HepG2 (cell line): ENCODE measurements around the gene MEF2D.

Experiments
- CBX2 ChIP-seq, 2 experiments: fragments of 200-600 bp in 1 of 2; sonication (generic); formaldehyde crosslinking in 1 of 2; IDR thresholded peaks; 2 replicates each; pipeline versions ENCODE4 v1.7.0 to v1.8.1; 2018 to 2022; ENCODE audit warnings: low read depth in 2 of 2, low read length in 1 of 2, mild to moderate bottlenecking in 1 of 2, missing genetic modification reagents in 1 of 2
- CTCF ChIP-seq: sonication (generic); formaldehyde crosslinking; IDR thresholded peaks from 2 replicates; pipeline ENCODE4 v1.5.0; 2020; ENCODE audit warnings: mild to moderate bottlenecking, missing genetic modification reagents, moderate library complexity
- E2F1 ChIP-seq: sonication (generic); formaldehyde crosslinking; IDR thresholded peaks from 2 replicates; pipeline ENCODE4 v1.5.0; 2020; ENCODE audit warnings: missing genetic modification reagents
- ERF ChIP-seq: IDR thresholded peaks from 2 replicates; pipeline ENCODE4 v1.6.1; 2018; ENCODE audit warnings: missing biosample characterization, missing genetic modification reagents
- NR2F6 ChIP-seq, 2 experiments: IDR thresholded peaks; 2 replicates each; pipeline ENCODE4 v1.6.1; 2016; ENCODE audit warnings: antibody characterized with exemption in 1 of 2, mild to moderate bottlenecking in 1 of 2
- POLR2AphosphoS2 ChIP-seq: IDR thresholded peaks from 2 replicates; pipeline ENCODE4 v1.6.1; 2011; ENCODE audit warnings: low read depth, low read length, improper control_type of control experiment
- POLR2AphosphoS5 ChIP-seq: IDR thresholded peaks from 2 replicates; pipeline ENCODE4 v1.6.1; 2012; ENCODE audit warnings: low read depth, low read length
- ZKSCAN1 ChIP-seq: fragments of 150-350 bp; IDR thresholded peaks from 2 replicates; pipeline ENCODE4 v1.6.1; 2014; ENCODE audit warnings: low read length
- ZNF274 ChIP-seq: sonication (generic); formaldehyde crosslinking; IDR thresholded peaks from 2 replicates; pipeline ENCODE4 v1.5.1; 2020; ENCODE audit warnings: mild to moderate bottlenecking, missing genetic modification reagents
- TF ChIP-seq, protein P1 (sequence below): sonication (generic); formaldehyde crosslinking; IDR thresholded peaks from 2 replicates; pipeline ENCODE4; 2020; ENCODE audit warnings: missing genetic modification reagents, mild to moderate bottlenecking, borderline replicate concordance

DNA sequence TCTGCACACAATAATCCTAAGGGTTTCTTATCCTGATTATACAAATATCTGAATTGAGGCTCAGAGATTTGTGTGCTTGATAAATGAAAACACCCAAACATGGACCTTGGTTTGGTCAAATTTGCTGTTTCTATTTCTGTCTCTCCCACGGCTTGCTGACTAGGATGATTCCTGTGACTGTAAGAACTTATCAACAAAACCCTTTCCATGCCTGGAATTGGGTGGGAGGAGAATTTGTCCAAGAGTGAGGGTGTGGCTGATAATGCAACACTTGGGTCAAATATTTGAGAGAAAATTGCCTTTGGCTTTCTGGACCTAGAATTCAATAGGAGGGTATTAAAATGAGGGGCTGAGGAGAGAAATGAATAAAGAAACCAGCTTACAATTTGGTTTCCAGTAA, 83.6 kb downstream of the MEF2D start:
- TF ChIP-seq NR2F6 (IDR thresholded peaks at IDR 0.05) = no peak
- TF ChIP-seq NR2F6 (CRISPR knock-in tag; IDR thresholded peaks at IDR 0.05) = no peak
- no peak for TF ChIP-seq CTCF (CRISPR knock-in tag)
- TF ChIP-seq ERF (CRISPR knock-in tag) = no peak
- no peak for TF ChIP-seq E2F1 (CRISPR knock-in tag)
- no peak for TF ChIP-seq POLR2AphosphoS2
- no peak for TF ChIP-seq POLR2AphosphoS5
- TF ChIP-seq, protein P1, sequence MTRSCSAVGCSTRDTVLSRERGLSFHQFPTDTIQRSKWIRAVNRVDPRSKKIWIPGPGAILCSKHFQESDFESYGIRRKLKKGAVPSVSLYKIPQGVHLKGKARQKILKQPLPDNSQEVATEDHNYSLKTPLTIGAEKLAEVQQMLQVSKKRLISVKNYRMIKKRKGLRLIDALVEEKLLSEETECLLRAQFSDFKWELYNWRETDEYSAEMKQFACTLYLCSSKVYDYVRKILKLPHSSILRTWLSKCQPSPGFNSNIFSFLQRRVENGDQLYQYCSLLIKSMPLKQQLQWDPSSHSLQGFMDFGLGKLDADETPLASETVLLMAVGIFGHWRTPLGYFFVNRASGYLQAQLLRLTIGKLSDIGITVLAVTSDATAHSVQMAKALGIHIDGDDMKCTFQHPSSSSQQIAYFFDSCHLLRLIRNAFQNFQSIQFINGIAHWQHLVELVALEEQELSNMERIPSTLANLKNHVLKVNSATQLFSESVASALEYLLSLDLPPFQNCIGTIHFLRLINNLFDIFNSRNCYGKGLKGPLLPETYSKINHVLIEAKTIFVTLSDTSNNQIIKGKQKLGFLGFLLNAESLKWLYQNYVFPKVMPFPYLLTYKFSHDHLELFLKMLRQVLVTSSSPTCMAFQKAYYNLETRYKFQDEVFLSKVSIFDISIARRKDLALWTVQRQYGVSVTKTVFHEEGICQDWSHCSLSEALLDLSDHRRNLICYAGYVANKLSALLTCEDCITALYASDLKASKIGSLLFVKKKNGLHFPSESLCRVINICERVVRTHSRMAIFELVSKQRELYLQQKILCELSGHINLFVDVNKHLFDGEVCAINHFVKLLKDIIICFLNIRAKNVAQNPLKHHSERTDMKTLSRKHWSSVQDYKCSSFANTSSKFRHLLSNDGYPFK (CRISPR knock-in tag) = no peak
- TF ChIP-seq ZKSCAN1 = no peak
- TF ChIP-seq ZNF274 (CRISPR knock-in tag) = no peak
- no peak for TF ChIP-seq CBX2 (IDR thresholded peaks at IDR 0.05; ENCODE audit: low read depth, low read length)
- TF ChIP-seq CBX2 (CRISPR knock-in tag; IDR thresholded peaks at IDR 0.05; ENCODE audit: low read depth) = no peak
